GM18867 (cell line): ENCODE results near the gene PRKCZ.

ENCODE experiments used
- ATAC-seq: cut with Tn5 transposase; IDR thresholded peaks from one replicate; pipeline ENCODE4 v1.9.1; 2021; ENCODE audit warnings: mild to moderate bottlenecking, moderate library complexity; ENCODE audit not compliant: unreplicated experiment

Gene PRKCZ

DNA sequence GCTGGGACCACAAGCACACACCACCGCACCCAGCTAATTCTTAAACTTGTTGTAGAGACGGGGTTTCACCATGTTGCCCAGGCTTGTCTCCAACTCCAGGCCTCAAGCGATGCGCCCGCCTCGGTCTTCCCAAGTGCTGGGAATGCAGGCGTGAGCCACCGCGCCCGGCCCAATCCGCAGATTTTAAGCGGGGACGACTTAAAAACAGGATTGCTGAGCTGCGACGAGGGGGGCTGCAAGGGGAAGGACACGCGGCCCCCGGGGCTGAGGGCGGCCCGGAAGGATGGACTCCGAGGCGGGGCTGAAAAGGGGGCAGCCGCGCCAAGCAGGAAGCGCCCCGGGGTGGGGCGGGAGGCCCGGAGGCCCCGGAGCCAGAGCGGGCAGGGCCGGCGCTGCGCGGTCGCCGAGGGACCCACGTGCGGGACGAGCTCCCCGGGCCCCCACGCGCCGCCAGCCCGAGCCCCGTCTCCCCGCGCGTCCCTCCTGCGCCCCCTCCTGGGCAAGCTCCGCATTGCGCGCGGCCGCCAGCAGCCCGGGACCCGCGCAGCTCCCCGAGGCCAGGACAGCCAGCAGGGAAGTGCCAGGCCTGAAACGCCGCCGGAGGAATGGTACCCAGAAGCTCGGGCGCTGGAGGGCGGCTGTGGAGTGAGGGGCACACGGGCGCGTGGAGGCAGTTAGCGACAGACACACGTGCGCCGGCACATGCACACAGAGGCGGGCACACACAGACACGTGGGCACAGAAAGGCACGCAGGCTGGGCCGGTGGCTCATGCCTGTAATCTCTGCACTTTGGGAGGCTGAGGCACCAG, 5.5 kb upstream of the PRKCZ start:
- no peak for ATAC-seq

- no peak for ATAC-seq
These were observed 4.6 kb upstream of the PRKCZ start for GRCh38 chr1:2045468-2046173.

DNA sequence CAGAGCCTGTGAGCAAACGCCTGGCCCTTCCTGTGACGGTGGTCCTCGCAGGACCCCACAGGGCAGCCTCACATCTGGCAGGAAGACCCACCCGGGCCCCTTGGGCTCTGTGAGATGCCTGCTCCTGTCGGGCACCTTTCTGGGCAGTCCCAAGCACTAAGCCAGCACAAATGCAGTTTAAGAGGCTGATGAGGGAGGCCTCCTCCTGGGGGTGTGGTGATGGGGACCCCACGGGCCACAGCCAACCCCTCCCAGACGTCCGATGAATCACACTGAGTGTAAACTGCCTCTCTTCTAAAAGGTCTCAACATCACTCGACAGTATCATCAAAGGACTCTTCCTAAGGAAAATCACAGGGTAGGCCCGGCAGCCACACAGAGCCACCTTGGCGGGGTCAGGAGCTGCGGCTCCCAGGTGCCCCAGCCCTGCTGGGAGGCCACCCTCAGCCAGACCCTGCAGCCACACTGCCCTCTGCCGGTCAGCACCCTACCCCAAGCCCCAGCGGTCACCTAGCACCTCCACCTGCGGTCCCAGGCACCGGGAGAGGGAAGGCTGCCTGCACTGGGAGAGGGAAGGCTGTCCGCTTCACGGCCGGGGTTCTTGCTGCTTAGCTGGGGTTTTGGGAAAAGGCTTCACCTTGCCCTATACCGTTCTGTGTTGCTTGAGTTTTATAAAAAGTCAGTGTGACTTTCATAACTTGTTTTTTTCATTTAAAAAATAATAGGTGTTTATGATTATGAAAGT, 3.9 kb upstream of the PRKCZ start:
- no peak for ATAC-seq

GRCh38 chr1:2046953-2047748, 3.1 kb upstream of the PRKCZ start:
- ATAC-seq = no peak

DNA sequence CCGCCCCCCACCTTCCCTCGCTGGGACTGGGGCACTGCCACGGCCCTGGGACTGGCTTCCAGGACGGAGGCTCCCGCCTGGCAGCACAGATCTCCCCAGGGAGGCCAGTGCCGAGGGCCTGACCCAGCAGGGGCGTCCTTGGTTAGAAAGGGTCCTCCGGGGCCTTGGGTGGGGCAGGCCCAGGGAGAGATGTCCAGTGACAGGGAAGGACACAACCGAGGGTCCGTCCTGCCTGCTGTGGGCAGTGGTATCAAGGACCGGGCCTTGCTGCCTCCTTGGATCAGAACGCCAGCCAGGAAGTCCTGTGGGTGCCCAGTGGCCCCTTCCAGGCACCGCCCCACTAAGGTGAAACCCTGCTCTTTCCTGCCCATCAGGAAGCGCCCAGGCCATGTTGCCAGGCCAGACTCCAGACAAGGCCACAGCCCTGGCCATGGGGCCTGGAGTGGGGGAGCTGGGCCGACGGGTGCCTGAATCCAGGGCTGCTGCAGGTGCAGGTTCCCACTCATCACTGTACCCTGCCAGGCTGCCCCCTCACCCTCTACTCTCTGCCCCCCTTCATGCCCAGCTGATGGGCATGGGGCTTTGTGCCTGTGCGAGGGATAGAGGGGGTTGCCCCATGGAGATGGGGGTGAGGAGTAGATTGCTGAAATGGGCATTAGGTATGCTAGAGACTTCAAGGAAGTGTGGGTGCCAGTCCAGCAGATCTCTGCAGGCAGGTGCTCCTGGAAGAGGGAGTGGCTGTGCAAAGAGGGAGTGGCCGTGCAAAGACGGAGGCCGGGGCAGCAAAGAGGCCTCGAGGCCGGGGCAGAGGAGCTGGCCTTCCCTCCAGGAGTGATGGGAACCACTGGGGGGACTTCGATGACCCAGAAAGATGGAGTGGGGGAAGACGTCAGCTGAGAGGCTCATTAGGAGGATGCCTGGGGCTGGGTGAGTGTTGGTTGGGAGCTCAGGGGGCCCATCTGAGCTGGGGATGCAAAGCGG, 2.2 kb upstream of the PRKCZ start:
- no peak for ATAC-seq

- no peak for ATAC-seq
These were observed 940 bp upstream of the PRKCZ start for GRCh38 chr1:2049225-2049717.

DNA sequence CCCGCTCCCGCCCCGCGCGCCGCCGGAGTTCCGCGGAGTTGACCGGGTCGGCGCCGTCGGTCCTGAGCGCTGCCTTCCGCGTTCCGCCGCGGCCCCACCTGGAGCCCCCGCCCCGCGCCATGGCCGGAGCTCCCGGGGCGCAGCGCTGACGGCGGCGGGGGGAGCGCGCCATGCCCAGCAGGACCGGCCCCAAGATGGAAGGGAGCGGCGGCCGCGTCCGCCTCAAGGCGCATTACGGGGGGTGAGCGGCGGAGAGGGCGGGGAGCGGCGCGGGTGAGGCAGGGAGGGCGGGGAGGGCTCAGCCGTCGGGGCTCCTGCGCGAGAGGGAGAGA, 216 bp downstream of the PRKCZ start:
- ATAC-seq = no peak

DNA sequence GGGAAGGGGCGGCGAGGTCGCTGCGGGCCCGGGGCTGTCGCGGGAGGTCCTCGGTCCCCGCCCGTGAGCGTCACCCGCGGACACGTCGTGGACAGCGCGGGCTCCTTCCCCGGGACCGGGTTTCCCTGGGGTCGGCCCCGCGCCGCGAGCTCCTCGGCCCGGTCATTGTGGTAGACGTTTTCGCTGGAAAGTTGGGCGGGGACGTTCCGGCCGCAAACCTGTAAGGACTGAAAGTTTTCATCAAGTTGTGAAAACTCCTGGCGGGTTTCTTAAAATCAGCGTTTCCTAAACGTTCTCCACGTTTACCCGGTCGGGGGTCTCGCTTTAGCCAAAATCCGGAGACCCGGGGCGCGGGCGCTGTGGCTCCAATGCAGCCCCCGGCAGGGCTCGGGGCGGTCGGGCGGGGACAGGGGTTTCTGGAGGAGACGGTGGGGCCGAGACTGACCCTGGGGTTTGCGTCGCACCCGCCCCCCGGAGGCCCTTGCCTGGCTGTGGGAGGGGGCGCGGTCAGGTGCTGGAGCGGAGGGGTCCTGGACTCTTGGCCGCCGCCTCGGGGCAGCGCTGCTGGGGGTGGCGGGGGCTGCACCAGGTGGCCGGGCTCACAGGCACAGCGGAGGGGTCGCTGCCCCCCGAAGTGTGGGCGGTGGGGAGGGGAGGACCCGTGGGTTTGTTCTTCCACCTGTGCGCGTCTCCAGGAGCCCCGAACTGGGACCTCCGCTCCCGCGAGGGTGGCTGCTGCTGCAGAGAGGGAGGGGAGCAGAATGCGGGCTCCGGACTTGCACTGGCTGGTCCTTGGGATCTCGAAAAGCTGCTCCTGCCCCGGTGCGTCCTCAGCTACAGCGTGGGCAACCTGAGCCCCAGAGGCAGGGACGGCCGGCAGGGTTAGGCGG, 827 bp downstream of the PRKCZ start:
- ATAC-seq = no peak

DNA sequence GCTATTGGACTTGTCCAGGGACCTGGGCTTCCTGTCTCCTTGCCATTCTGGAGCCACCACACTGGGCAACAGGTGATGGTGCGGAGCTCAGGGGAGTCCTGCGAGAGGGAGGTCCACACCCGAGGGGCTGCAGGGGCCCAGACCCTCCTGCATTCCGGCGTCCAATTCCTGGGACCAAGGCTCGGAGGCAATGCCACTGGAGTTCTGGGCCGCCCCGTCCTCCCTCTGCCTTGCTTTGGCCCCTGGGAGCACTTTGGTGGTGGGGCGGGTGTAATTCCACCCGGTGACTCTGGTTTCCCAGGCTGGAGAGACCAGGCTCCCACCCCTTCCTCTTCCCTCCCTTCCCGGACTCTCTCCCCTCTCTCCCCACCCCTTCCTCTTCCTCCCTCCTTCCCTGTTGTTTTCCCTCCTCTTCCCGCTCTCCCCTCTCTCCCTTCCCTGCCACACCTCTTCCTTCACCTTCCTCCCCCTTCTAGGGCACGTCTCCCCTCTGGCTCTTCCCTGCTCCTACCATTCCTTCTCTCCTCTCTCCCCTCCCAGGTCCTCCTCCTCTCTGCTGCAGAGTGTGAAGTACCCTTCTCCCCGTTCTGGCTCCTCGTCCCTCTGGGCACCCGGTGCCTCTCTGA, 2.0 kb downstream of the PRKCZ start:
- ATAC-seq = no peak

GRCh38 chr1:2052756-2053155, 2.5 kb downstream of the PRKCZ start:
- no peak for ATAC-seq

GRCh38 chr1:2053217-2053616, 3.0 kb downstream of the PRKCZ start:
- ATAC-seq = no peak

DNA sequence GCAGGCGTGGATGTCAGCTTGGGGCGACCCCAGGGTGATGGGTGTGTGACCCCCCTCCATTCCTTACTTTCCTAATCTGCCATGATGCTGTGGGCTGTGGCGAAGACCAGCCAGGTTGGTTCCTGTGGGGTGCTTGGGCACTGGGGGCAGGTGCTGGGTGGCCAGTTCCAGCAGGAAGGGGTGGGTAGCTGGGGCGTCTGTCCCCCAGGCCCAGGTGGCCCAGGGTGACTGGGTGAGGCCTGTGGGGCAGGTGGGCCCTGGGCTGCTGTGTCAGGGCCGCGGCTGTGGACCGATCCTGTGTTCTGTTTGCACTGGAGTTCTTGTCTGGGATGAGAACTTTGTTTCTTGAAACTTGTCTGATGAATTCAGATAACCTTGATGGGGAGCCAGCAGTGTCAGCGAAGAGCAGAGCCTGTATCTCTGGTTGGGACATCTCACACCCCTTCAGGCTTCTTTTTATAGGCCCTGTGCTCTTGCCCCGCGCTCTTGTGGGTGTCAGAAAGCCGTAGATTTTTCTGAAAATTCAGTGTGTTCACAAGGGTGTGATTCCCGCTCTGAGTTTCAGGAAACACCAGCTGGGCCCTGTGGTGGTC, 3.7 kb downstream of the PRKCZ start:
- no peak for ATAC-seq

DNA sequence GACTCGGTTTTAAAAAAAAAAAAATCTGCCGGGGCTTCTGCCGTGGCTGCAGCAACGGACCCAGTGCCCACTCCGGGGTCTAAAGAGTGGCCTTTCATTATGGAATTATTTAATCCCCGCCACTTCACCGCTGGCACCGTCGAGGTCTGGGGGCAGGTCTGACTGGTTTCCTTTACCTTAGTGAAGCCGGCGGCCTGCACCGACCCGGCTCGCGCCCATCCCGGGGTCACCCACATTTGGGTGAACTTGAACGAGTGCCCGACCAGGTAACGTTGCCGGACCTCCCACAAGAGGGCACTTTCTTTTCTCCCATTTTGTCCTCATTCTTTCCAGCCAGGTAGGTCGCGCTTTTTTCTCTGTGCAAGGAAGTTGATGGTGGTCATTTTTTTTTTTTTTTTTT, 4.3 kb downstream of the PRKCZ start:
- no peak for ATAC-seq

DNA sequence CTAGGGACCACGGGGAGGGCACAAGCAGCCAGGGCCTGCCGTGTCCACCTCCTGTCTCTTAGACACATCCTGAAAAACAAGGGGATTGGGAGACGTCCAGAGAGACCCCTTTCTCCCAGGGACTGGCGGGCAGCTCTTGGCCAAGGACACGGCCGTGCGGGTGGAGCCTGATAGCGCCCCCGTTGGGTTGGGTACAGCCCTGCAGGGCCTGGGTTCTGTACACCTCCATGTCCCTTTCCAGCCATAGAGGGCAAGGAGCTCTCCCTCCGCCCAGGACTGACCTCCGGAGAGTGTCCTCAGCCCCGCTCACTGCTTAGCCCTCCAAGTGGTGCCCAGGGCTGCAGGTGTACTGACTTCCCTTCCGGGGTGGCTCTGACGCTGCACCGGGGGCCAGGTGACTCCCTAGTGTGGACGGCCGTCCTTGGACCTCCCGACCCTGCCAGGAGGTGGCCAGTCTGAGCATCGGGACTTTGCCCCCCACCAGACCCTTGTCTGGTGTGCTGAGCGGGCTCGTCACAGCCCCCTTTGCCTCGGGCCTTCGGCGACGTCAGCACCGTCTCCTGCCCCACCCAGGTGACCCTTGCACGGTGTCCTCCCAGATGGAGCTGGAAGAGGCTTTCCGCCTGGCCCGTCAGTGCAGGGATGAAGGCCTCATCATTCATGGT, 5.8 kb downstream of the PRKCZ start:
- no peak for ATAC-seq

GRCh38 chr1:2056955-2057590, 6.9 kb downstream of the PRKCZ start:
- ATAC-seq = no peak

DNA sequence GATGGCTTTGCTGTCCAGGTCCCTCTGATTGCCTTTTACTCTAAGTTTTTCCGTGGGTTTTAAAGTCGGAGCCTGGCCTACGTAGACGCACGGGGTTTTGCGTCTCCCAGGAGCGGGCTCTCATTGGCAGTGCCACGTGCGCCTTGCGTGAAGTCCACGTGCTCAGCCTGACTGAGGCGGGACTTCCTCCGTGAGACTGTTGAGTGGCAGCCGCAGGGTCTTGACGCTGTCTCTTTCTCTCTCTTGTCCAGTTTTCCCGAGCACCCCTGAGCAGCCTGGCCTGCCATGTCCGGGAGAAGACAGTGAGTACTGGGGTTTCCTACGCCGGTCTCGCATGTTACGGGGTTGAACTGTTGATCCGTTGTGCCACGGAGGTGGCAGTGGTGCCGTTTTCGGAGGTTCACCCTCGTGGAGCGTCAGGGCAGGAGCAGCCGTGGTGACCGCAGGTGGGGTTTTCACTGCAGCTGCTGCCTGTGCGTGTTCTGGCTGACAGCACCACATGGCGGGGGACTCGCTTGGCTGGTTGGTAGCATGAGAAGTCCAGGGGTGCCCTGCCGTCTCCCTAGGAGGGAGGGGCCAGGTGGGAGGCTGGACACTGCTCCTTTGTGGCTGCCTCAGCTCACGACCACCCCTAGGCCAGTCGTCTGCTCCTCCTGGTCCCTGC, 9.2 kb downstream of the PRKCZ start:
- no peak for ATAC-seq
